OCI-M1 (cell line): ENCODE measurements around the gene ATP13A2.
A peak's percentile ranks its signal among the peaks of the same experiment; 100 is the strongest.

Source experiments
- DNase-seq: peaks from one replicate; lab custom pipeline; 2025; lab: John Stamatoyannopoulos, UW

The ATP13A2 gene, protein sequence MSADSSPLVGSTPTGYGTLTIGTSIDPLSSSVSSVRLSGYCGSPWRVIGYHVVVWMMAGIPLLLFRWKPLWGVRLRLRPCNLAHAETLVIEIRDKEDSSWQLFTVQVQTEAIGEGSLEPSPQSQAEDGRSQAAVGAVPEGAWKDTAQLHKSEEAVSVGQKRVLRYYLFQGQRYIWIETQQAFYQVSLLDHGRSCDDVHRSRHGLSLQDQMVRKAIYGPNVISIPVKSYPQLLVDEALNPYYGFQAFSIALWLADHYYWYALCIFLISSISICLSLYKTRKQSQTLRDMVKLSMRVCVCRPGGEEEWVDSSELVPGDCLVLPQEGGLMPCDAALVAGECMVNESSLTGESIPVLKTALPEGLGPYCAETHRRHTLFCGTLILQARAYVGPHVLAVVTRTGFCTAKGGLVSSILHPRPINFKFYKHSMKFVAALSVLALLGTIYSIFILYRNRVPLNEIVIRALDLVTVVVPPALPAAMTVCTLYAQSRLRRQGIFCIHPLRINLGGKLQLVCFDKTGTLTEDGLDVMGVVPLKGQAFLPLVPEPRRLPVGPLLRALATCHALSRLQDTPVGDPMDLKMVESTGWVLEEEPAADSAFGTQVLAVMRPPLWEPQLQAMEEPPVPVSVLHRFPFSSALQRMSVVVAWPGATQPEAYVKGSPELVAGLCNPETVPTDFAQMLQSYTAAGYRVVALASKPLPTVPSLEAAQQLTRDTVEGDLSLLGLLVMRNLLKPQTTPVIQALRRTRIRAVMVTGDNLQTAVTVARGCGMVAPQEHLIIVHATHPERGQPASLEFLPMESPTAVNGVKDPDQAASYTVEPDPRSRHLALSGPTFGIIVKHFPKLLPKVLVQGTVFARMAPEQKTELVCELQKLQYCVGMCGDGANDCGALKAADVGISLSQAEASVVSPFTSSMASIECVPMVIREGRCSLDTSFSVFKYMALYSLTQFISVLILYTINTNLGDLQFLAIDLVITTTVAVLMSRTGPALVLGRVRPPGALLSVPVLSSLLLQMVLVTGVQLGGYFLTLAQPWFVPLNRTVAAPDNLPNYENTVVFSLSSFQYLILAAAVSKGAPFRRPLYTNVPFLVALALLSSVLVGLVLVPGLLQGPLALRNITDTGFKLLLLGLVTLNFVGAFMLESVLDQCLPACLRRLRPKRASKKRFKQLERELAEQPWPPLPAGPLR

DNA sequence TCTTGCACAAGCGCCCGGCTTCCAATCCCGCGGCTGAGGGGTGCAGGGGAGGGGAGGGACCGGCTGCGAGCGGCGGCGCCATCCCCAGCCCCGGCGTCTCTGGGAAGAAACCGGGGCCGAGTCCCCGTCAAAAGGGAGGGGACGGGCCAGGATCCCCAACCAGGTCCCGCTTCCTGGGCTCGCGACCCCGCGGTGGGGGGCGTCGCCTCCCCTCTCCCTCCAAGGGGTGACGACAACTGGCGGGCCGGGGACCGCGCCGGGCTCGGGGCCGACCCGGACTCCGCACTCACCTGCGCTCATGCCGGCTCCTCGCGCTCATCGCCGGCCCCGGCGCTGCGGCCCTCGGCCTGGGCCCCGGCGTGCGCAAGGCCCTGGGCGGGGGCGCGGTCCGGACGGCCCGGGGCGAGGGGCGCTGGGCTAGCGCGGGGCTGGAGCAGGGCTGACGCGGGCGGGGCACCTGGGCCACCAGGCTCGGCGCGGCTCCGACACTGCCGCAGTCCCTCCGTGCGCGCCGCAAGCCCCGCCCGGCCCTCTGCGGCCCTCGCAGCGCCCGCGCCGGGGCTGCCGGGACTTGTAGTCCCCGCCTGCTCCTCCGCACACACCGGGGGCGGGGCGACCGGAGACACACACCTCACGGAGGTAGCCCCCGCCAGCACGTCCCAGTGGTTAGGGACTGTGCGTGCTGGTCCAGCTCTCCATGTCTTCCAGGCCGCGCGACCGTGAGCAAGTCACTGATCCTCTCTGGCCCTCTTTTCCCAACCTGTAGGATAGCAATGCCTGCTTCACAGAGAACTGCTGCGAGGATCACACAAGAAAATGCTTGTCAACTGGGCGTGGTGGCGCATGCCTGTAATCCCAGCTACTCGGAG lies at the start of gene ATP13A2:
Gene ATP13A2, minus strand, starts transcription at position 490 of the 869 bp plus-strand sequence. Its CDS starts 190 bp downstream, at position 300.
- peak; percentile 83 for DNase-seq

DNA sequence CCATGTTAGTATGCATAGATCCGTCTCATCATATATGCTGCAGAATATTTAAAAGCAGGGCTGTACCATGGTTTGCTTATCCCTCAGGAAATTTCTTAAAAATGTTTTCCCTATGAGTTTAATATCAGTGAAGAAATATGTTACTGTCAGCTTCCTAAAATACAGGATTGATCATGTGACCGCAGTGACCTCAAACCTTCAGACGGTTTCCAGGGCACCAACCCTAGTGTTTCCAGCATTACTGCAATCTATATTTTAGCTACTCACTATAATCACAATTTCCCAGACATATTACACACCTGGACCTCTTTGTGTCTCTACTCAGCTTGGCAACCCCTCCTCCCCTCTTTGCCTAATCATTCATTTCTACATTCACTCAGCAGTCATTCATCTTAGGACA lies 49.8 kb upstream of the ATP13A2 start:
- no peak for DNase-seq

DNA sequence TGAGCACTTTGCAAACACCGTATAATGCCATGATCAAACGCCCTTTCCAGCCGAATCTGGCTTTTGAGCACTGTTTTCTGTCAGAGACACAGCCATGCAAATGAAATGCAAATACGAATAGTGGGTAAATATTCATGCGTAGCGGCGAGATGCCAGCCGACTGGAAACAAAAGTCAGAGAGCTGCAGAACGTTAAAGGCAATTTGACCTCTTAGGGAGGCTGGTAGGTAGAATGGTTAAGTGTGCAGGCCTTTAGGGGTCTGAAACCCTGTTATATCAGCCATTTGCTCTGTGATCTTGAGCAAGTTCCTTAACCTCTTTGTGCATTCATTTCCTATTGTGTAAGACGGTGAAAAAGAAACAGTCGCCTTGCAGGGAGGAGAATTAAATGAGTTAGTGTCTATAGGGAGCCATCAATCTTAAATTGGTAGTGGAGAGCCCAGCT lies 48.6 kb upstream of the ATP13A2 start:
- no peak for DNase-seq

DNA sequence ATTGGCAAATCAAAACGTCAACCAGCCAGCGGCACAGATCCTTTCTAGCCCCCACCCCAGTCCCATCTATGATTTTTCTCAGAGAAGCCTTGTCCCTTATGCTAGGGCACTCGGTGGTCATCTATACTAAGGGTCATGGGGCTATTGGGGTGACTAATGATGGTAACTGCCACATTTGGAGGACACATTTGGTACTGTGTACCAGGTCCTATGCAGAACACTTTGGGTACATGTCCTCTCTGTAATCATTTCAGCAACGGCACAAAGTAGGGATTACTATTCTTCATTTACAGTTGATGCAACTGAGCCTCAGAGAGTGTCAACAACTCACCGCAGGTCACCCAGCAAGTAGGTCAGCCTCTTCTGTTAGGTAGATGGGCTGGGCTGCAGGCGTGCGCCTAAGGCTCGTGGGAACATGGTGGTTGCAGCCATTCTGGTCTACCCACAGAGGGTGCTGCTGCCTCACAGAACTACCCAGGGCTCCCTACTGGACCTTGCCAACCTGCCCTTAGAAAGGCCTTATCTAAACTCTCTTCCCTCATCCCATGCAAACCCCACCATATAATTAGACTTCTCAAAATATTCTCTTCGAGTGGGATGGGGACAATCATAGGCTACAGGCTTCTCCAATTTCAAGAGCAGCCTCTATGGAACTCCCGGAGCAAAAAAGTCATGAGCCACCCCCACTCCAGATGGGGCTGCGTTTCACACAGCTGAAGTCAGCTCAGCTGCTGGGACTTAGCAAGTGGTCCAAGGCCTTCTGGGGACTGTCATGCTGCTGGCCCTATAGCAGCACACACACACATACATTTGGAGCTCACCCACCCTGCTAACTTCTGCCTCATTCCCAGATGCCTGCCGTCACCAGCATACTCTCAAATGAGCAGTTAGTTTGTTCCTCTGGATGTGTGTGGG lies 47.9 kb upstream of the ATP13A2 start:
- DNase-seq: peak; percentile 76

DNA sequence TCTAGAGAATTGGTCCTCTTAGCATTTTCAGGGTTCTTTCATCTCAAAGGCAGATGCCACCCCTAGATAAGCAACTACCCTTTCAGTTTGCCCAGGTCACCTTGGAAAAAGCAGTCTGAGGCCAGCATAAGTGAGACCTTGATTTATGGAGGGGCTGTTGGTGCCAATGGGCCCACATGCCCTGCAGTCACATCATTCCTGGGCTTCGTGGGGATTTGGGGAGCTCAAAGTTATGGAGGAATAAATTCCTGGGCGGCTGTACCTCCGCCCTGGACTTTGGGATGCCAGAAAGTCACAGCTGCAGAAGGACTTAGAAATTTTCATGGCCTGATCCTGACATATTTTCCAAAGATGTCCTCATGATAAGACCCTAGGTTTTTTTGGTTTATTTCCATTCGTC lies 44.8 kb upstream of the ATP13A2 start:
- no peak for DNase-seq

DNA sequence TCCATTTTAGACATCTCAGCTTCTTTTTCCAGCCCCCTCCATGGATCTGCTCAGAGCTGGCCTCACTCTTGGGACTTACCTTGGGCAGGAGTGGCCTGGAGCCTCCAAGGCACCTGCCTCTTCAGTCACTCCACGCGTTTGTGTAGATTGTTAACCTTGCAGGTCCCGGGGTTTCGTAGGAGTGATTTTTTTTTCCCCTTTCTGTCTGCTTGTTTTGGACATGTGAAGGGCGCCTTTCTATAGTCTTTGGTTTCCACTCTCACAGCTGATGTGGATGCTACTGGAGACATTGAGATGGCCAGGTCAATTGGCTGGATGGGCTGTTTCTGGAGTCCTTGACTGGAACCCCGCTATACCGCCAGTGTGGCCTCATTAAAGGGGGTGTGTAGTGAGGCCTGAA lies 44.1 kb upstream of the ATP13A2 start:
- no peak for DNase-seq

DNA sequence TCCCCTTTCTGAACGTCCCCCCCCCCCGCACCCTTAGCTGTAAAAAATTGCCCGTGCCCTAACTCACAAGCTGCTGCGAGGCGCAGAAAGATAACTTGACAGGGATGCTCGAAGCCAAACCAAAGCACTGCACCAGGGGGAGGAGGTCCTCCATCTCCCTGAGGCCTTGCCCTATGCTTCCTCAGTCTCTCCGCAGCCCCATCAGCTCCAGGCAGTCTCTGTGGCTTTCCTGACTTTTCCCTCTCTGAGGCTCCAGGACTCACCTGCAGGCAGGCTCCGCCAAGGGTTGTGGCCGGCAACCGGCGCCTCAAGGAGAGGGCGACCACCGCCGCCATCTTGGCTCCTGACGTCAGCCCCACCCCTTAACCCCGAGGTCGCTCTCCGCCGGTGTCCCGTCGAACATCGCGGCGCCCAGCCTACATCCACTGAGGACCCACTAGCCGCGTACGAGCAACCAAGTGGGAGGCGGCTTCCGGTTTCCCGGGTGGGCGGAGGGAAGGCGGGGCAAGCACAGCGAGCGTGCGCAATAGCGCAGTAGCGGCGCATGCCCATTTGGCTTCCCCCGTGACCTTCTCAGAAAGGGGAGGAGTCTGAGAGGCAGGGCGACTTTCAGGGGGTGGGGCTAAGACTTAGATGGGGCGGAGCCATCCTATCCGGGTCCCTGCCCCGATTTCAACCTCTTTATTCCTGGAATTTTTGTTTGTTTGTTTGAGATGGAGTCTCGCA lies 42.1 kb upstream of the ATP13A2 start, which contains the start of gene SDHB:
Gene SDHB, minus strand, starts transcription at position 348 of the 726 bp plus-strand sequence. Its CDS starts 13 bp downstream, at position 335.
- DNase-seq: peak; percentile 99

DNA sequence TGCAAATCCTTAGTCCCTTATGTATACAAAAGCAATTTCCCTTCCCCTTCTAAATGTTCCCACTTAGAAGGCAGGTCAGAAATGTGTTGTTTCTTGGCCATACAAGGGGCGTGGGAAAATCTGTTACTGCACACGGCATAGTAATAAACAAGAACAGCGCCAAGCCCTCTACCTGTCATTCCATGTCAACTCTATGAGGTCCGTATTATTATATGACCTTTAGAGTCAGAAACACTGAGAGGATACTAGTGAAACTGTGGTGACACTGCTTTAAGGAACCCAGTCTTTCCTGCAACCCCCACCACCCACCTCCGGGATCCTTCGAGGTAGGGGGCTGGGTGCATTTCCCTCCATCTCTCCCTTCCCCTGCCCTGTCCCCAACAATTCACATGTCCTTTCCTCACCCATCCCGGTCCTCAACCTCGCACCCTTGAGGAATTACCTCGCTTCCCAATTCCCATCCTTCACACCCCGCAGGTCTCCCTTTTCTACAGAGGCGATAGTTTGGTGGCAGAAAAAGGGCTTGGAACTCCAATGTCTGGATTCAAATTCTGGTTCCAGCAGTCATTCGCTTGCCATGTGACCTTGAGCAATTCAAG lies 41.5 kb upstream of the ATP13A2 start:
- peak; percentile 36 for DNase-seq

DNA sequence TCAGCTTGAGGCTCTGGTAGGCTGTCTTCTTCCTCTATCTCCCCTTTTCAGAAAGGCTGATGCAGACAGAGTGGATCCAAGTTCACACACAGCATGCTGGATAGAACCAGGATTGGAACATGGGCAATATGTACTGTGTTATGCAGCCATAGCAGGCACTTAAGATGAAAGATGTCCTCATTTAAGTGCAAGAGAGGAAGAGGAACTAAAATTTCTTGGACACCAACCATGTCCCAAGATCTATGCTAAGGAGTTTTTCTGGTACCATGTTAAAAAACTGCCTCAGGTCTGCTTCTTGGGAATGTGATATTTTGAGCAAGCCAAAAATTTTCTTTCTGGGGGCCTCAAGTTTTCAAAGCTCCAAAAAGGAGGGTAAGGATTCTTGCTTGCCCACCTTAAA lies 40.9 kb upstream of the ATP13A2 start:
- no peak for DNase-seq

DNA sequence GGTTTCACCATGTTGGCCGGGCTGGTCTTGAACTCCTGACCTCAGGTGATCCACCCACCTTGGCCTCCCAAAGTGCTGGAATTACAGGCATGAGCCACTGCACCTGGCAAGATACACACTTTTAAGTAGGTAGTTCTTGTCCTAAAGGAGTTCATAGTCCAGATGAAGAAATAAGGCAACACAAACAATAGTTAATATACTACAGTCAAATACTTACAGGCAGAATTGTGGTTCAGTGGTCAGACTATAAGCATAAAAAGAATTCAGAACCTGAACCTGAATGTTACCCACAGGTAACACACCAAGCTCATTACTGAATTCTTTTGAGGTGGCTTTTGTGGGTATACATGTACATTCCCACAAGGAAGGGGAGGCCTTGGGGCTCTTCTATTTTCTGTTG lies 40.3 kb upstream of the ATP13A2 start:
- DNase-seq: no peak

DNA sequence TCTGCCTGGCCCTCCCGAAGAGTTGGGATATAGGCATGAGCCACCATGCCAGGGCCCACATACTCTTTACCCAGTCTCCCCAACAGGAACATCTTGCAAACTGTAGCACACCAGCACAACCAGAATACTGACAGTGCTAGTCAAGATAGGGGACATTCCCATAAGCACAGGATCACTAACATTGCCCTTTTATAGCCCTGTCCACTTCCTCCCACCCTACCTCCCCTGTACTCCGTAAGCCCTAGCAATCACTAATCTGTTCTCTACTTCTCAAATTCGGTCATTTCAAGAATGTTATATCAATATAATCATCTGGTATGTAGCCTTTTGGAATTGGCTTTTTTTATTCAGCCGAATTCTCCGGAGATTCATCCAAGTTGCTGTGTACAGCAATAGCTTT lies 36.2 kb upstream of the ATP13A2 start:
- no peak for DNase-seq

DNA sequence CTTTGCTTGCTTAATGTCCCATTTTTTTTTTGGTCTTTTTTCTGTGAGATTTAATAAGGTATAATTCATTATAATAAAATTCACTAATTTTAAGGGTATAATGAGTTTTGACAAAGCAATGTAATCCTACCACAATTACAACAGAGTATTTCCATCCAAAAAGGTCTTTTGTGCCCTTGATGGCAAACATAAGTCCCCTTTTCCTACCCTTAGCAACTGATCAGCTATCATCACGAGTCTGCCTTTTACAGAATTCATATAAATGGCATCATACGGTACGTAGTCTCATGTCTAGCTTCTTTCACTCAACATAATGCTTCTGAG lies 34.6 kb upstream of the ATP13A2 start:
- no peak for DNase-seq

DNA sequence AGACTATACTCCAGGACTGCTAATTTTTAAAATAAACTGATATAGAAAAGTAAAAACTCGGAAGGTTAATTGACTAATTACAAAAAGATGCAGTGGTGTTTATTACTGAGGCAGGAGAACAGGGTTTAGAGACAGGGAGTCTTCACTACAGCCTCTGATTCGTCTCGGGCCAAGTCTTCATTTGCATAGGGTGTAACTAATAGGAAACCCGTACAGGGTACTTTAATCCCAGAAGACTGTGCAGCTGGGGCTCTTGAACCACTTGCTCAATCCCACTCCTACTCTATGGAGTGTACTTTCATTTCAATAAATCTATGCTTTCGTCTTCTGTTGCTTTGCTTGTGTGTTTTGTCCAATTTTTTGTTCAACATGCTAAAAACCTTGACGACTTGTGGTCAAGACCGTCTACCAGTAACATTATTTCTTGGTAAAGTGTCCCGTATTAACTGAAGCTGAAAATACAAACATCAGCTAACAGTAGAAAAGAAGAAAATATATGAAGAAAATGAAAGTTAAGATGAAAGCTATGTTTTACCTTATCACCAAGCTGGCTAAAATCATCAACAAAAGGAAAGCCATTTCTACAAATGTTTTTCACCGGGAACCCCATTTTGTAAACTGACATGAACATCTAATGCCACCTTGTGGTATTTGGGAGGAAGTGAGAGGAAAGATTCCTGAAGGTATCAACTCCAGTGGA lies 34.1 kb upstream of the ATP13A2 start:
- DNase-seq: peak; percentile 70

DNA sequence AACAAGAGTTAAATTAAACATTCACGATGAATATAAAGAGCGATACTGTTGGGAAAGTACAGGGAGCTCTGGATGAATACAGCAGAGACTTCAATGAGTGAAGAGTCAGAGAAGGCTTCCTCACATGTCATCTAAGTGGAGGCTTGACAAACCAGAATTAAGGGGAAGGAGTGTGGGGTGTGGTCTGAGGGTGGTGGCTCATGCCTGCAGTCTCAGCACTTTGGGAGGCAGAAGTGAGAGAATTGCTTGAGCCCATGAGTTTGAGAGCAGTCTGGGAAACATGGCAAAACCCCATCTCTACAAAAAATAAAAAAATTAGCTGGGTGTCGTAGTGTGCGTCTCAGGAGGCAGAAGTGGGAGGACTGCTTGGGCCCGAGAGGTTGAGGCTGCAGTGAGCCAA lies 33.4 kb upstream of the ATP13A2 start:
- DNase-seq: no peak

DNA sequence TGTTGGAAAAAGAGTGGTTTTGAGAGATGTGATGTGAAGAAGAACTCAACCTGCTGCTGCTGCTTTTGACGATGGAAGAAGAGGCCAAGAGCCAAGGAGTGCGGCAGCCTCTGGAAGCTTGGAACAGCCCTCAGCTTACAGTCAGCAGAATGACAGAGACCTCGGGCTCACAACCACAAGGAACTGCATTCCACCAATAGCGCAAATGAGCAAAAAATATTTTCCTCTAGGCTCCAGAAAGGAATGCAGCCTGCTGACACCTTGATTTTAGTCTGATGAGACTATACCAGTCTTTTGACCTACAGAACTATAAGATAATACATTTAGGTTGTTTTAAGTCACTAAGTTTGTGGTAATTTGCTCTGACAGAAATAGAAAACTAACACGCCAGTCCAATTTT lies 31.9 kb upstream of the ATP13A2 start:
- no peak for DNase-seq

DNA sequence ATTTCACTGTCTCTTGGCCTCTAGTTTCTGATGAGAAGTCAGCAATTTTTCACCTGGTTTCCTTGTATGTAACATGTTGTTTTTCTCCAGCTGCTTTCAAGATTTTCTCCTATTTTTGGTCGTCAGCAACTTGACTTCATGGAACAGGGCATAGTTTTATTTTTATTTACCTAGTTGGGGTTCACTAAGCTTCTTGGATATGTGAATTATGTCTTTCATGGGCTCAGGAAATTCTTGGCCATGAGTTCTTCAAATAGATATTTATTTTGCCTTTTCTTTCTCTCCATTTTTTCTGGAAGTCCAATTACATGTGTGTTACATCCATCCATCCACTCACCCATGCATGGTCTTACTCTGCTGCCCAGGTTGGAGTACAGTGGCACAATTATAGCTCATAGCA lies 28.4 kb upstream of the ATP13A2 start:
- no peak for DNase-seq

DNA sequence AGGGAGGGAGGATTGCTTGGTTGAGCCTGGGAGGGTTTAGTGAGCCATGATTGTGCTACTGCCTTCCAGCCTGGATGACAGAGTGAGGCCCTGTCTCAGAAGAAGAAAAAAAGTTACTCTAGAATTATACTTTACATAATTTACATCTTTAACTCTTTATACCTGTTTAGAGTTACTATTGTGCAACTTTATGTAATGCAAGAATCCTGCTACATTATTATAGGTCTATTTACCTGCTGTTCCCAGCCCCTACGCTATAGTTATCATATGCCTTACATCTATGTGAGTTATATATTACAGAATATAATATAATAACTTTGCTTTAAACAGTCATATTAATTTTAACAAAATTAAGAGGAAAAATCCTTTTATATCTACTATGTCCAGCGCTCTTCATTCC lies 27.8 kb upstream of the ATP13A2 start:
- DNase-seq: no peak

DNA sequence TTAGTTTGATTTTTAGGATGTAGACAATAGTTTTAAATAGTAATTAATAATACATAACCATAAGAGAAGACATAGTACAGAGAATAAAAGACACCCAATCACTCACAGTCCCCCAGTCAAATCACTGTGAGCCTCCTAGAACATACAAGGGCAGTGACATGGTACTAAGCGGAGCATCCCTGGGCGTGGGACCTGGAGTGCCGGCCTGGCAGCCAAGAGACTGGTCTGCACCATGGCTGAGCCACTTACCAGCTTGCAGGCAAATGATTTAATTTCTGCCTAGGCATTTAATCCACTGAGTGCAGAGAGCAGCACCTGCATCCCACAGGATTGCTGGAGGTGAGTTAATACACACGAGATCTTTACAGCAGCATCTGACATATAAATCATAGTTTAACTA lies 21.8 kb upstream of the ATP13A2 start:
- no peak for DNase-seq

DNA sequence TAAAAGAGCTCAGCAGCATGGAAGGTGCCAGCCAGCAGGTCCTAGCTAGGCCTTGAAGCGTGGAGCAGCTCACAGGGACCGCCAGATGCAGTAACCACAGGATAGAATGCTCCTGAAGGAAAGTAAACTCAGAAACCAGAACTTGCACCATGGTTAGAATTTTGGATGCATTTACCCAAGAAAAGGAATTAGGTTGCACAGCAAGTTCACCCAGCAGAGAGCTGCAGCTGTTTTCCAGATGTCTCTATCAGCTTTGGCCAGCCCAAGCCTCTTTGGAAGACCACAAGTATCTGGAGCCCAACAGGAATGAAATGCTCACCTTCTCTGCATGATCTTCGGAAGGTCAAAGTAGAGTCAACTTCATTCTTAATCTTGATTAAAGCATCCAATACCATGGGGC lies 21.0 kb upstream of the ATP13A2 start:
- DNase-seq: no peak
